ENCODE data around the gene ANO9.
A peak's percentile ranks its signal among the peaks of the same experiment; 100 is the strongest.
"Not testable (repeated sequence)": the region's sequence is repeated elsewhere in the genome, so short reads cannot be mapped to it uniquely, and the experiment has no call there.

Gene ANO9

GRCh38 chr11:451738-452137 is 9.9 kb upstream of the ANO9 start:
- DNase-seq (ENCODE audit: low read depth): no peak

GRCh38 chr11:450809-451451 is 9.1 kb upstream of the ANO9 start:
- peak; percentile 65 for DNase-seq (ENCODE audit: low read depth)

- peak; percentile 91 for DNase-seq (ENCODE audit: low read depth)
Measured at GRCh38 chr11:449889-450808, 8.3 kb upstream of the ANO9 start, which contains the start of gene PTDSS2. Gene PTDSS2 (plus strand): TSS chr11:450279. CDS start chr11:450456, 177 bp downstream.

- peak; percentile 95 for DNase-seq (ENCODE audit: low read depth)
Measured at GRCh38 chr11:447923-448731, 6.3 kb upstream of the ANO9 start.

- DNase-seq (ENCODE audit: low read depth): no peak
Measured at GRCh38 chr11:446891-447290, 5.1 kb upstream of the ANO9 start.

- DNase-seq (ENCODE audit: low read depth): no peak
Measured at GRCh38 chr11:445765-446588, 4.2 kb upstream of the ANO9 start.

GRCh38 chr11:444396-445144 is 2.8 kb upstream of the ANO9 start:
- DNase-seq (ENCODE audit: low read depth): no peak

- DNase-seq (ENCODE audit: low read depth): no peak
Measured at GRCh38 chr11:443542-444199, 1.9 kb upstream of the ANO9 start.

GRCh38 chr11:442611-443081 is 835 bp upstream of the ANO9 start:
- DNase-seq (ENCODE audit: low read depth): no peak

GRCh38 chr11:441043-441417 is 781 bp downstream of the ANO9 start:
- no peak for DNase-seq (ENCODE audit: low read depth)

- no peak for DNase-seq (ENCODE audit: low read depth)
Measured at GRCh38 chr11:440065-441042, 1.5 kb downstream of the ANO9 start.

GRCh38 chr11:439315-440064 is 2.3 kb downstream of the ANO9 start:
- no peak for DNase-seq (ENCODE audit: low read depth)

GRCh38 chr11:438101-438844 is 3.5 kb downstream of the ANO9 start:
- DNase-seq (ENCODE audit: low read depth): no peak

GRCh38 chr11:437228-437870 is 4.5 kb downstream of the ANO9 start:
- DNase-seq (ENCODE audit: low read depth): no peak

GRCh38 chr11:434999-435740 is 6.6 kb downstream of the ANO9 start:
- not testable (repeated sequence) for DNase-seq (ENCODE audit: low read depth)

GRCh38 chr11:434496-434895 is 7.3 kb downstream of the ANO9 start:
- no peak for DNase-seq (ENCODE audit: low read depth)
